Astrocyte (in vitro differentiated cells and primary cell): ENCODE measurements around the gene SAMHD1.

Experiments
- CTCF ChIP-seq: IDR thresholded peaks from 2 replicates; pipeline ENCODE4 v1.5.1; 2011; ENCODE audit warnings: low read depth, mild to moderate bottlenecking, inconsistent platforms, low read length, moderate library complexity; ENCODE audit not compliant: insufficient read depth
- EZH2 ChIP-seq: IDR thresholded peaks from 2 replicates; pipeline ENCODE4 v1.6.1; 2012; ENCODE audit warnings: mild to moderate bottlenecking, low read length, inconsistent platforms; ENCODE audit not compliant: insufficient read depth

GRCh38 chr20:36917240-36917639, 34.3 kb downstream of the SAMHD1 start:
- TF ChIP-seq EZH2, result no peak
- no peak for TF ChIP-seq CTCF
